H9 (cell line): Measurements from ENCODE around the gene CORIN. TPM values are rescaled to one million over a fixed set of nuclear protein-coding genes. Genes with fewer than 3 reads are reported as not detected.

ENCODE experiments used
- DNase-seq: peaks from one replicate; pipeline ENCODE4 v3.0.0-alpha.2; 2017
- H2AFZ ChIP-seq: one replicate; pipeline ENCODE4 v1.6.1; 2013; ENCODE audit warnings: mild to moderate bottlenecking, low read length, control low read depth, moderate library complexity
- H2AK5ac ChIP-seq: 2 replicates; pipeline ENCODE4 v1.6.1; 2013; ENCODE audit warnings: low read length, control low read depth, mixed read lengths; ENCODE audit not compliant: insufficient read length
- H2BK120ac ChIP-seq: one replicate; pipeline ENCODE4 v1.6.1; 2013; ENCODE audit warnings: low read depth, mild to moderate bottlenecking, low read length, control low read depth, inconsistent platforms; ENCODE audit not compliant: poor library complexity, severe bottlenecking
- H2BK12ac ChIP-seq: 2 replicates; pipeline ENCODE4 v1.6.1; 2013; ENCODE audit warnings: low read length, control low read depth, mixed read lengths, low read depth; ENCODE audit not compliant: insufficient read length
- H2BK15ac ChIP-seq: 2 replicates; pipeline ENCODE4 v1.6.1; 2013; ENCODE audit warnings: low read depth, low read length, control low read depth
- H2BK20ac ChIP-seq: one replicate; pipeline ENCODE4 v1.6.1; 2013; ENCODE audit warnings: low read depth, mild to moderate bottlenecking, low read length, control low read depth, inconsistent platforms; ENCODE audit not compliant: poor library complexity, severe bottlenecking
- H2BK5ac ChIP-seq: 2 replicates; pipeline ENCODE4 v1.6.1; 2013; ENCODE audit warnings: low read length, control low read depth, mixed read lengths; ENCODE audit not compliant: insufficient read length
- H3K14ac ChIP-seq: 2 replicates; pipeline ENCODE4 v1.6.1; 2013; ENCODE audit warnings: low read length, control low read depth; ENCODE audit not compliant: insufficient read depth
- H3K18ac ChIP-seq: 2 replicates; pipeline ENCODE4 v1.6.1; 2013; ENCODE audit warnings: low read depth, mild to moderate bottlenecking, mixed read lengths, low read length, control low read depth; ENCODE audit not compliant: insufficient read length
- H3K23ac ChIP-seq: 2 replicates; pipeline ENCODE4 v1.6.1; 2013; ENCODE audit warnings: low read length, control low read depth, mixed read lengths, low read depth; ENCODE audit not compliant: insufficient read length
- H3K23me2 ChIP-seq: 2 replicates; pipeline ENCODE4 v1.6.1; 2013; ENCODE audit warnings: low read depth, mild to moderate bottlenecking, mixed read lengths, low read length, control low read depth; ENCODE audit not compliant: insufficient read length, poor library complexity, severe bottlenecking
- H3K27ac ChIP-seq: 2 replicates; pipeline ENCODE4 v1.5.1; 2013; ENCODE audit warnings: low read length, control low read depth, mixed read lengths, low read depth; ENCODE audit not compliant: insufficient read length
- H3K27me3 ChIP-seq: 2 replicates; pipeline ENCODE4 v1.6.1; 2013; ENCODE audit warnings: low read length, control low read depth, inconsistent platforms; ENCODE audit not compliant: insufficient read depth
- H3K4ac ChIP-seq: 2 replicates; pipeline ENCODE4 v1.6.1; 2013; ENCODE audit warnings: low read depth, mild to moderate bottlenecking, control low read depth, inconsistent platforms, low read length, moderate library complexity
- H3K4me1 ChIP-seq: 2 replicates; pipeline ENCODE4 v1.6.1; 2013; ENCODE audit warnings: low read length, control low read depth, inconsistent platforms; ENCODE audit not compliant: insufficient read depth
- H3K4me2 ChIP-seq: 2 replicates; pipeline ENCODE4 v1.6.1; 2013; ENCODE audit warnings: low read length, control low read depth, mixed read lengths; ENCODE audit not compliant: insufficient read length, insufficient read depth
- H3K56ac ChIP-seq: 2 replicates; pipeline ENCODE4 v1.6.1; 2013; ENCODE audit warnings: low read depth, mild to moderate bottlenecking, mixed read lengths, low read length, control low read depth; ENCODE audit not compliant: insufficient read length
- H3K79me1 ChIP-seq: 2 replicates; pipeline ENCODE4 v1.6.1; 2013; ENCODE audit warnings: low read depth, mild to moderate bottlenecking, moderate library complexity, low read length, control low read depth, inconsistent platforms; ENCODE audit not compliant: insufficient read depth, poor library complexity, severe bottlenecking
- H3K79me2 ChIP-seq: 2 replicates; pipeline ENCODE4 v1.6.1; 2013; ENCODE audit warnings: low read length, control low read depth, inconsistent platforms; ENCODE audit not compliant: insufficient read depth
- H3K9ac ChIP-seq: 2 replicates; pipeline ENCODE4 v1.6.1; 2013; ENCODE audit warnings: low read length, control low read depth, mixed read lengths; ENCODE audit not compliant: insufficient read length; ENCODE audit errors: extremely low read depth
- H3K9me3 ChIP-seq: one replicate; pipeline ENCODE4 v1.6.1; 2013; ENCODE audit warnings: low read depth, low read length, inconsistent platforms; ENCODE audit not compliant: control insufficient read depth
- H3T11ph ChIP-seq: one replicate; pipeline ENCODE4 v1.6.1; 2013; ENCODE audit warnings: mild to moderate bottlenecking, low read length, control low read depth, inconsistent platforms
- H4K20me1 ChIP-seq: one replicate; pipeline ENCODE4 v1.6.1; 2013; ENCODE audit not compliant: control insufficient read depth, insufficient read length, insufficient read depth
- H4K5ac ChIP-seq: 2 replicates; pipeline ENCODE4 v1.6.1; 2013; ENCODE audit warnings: low read depth, mild to moderate bottlenecking, mixed read lengths, low read length, control low read depth; ENCODE audit not compliant: insufficient read length
- H4K8ac ChIP-seq: replicated peaks from 2 replicates; pipeline ENCODE4 v1.6.1; 2013; ENCODE audit warnings: low read length, control low read depth, mixed read lengths, low read depth; ENCODE audit not compliant: insufficient read length
- H4K91ac ChIP-seq: 2 replicates; pipeline ENCODE4 v1.6.1; 2013; ENCODE audit warnings: low read depth, mild to moderate bottlenecking, moderate library complexity, mixed read lengths, low read length, control low read depth; ENCODE audit not compliant: insufficient read length
- H3K27ac Mint-ChIP-seq, 3 experiments: 2 replicates in 2 of 3; 3 replicates in 1 of 3; pipeline ENCODE4 v1.8.0; 2020 to 2021; ENCODE audit warnings: mixed read lengths in 3 of 3, mild to moderate bottlenecking in 1 of 3, moderate library complexity in 1 of 3
- H3K27me3 Mint-ChIP-seq: 2 replicates; pipeline ENCODE4 v1.8.0; 2021; ENCODE audit warnings: low read depth, mild to moderate bottlenecking, moderate library complexity, mixed read lengths
- H3K36me3 Mint-ChIP-seq, 3 experiments: 2 replicates in 2 of 3; 3 replicates in 1 of 3; pipeline ENCODE4 v1.8.0; 2020 to 2021; ENCODE audit warnings: low read depth in 3 of 3, mixed read lengths in 3 of 3; ENCODE audit not compliant: insufficient read depth in 1 of 3
- H3K4me1 Mint-ChIP-seq, 2 experiments: 2 replicates each; pipeline ENCODE4 v1.8.0; 2020; ENCODE audit warnings: mixed read lengths in 2 of 2
- H3K4me3 Mint-ChIP-seq, 2 experiments: 2 replicates in 1 of 2; 3 replicates in 1 of 2; pipeline ENCODE4 v1.8.0; 2020 to 2021; ENCODE audit warnings: mild to moderate bottlenecking in 2 of 2, mixed read lengths in 2 of 2, moderate library complexity in 1 of 2
- H3K9me3 Mint-ChIP-seq, 2 experiments: 2 replicates in 1 of 2; 3 replicates in 1 of 2; pipeline ENCODE4 v1.8.0; 2020; ENCODE audit warnings: mild to moderate bottlenecking in 2 of 2, mixed read lengths in 2 of 2, moderate library complexity in 1 of 2
- WGBS: extraction: QIAGEN DNeasy Blood & Tissue Kit; methylation state at CpG from one replicate; pipeline ENCODE4 v1.1.7; 2013; ENCODE audit warnings: missing lambda C conversion rate, low lambda C conversion rate, mixed read lengths; ENCODE audit not compliant: insufficient read length; ENCODE audit errors: extremely low coverage; 5-methylcytosine and 5-hydroxymethylcytosine counted together
- total RNA-seq: library from RNA; stranded (reverse); gene quantifications from 2 replicates; pipeline ENCODE4 v1.2.1, GENCODE V29; 2021
- TF ChIP-seq, protein P1 (sequence below): fragments of 200-600 bp; sonication (generic); conservative IDR thresholded peaks from 3 replicates; pipeline ENCODE4 v1.8.0; 2021; ENCODE audit warnings: antibody characterized with exemption, mild to moderate bottlenecking

Gene CORIN
- total RNA-seq, 1 experiment from 2014 or later: 0.39 TPM

DNA sequence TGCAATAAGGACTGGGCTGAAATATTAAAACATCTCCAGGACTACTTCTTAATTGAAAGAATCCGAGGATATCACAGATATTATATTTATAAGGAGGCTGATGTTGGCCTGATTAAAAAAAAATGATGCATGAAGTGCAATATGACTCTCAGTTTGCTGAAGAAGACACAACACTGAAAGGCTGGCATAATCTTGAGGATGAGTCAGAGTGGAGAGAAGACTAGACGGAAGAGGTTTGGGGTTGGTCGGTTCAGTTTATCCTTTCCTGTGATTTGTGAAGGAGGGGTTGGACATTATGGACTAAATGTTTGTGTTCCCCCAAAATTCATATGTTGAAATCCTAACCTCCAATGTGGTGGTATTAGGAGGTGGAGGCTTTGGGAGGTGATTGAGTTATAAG lies 170.3 kb downstream of the CORIN start:
- WGBS: no CpG with 5 or more reads among the region's 3 CpGs
- Histone ChIP-seq H3K14ac (no peak overlapping the region), H2BK12ac (no peak overlapping the region), H3K56ac (no peak overlapping the region), H3K4me1 (no peaks in the 10 kb centered on the region), H2BK15ac (no peak overlapping the region), H4K5ac (no peak overlapping the region), H3K18ac (no peak overlapping the region), H3K27me3 (no peaks in the 10 kb centered on the region), H2AK5ac (no peak overlapping the region), H2BK20ac (no peak overlapping the region), H3K4ac (no peak overlapping the region), H2AFZ (no peak overlapping the region), H2BK120ac (no peak overlapping the region), H3K4me2 (no peak overlapping the region), H3K23me2 (no peaks in the 10 kb centered on the region), H3T11ph (no peak overlapping the region), H3K9ac (no peak overlapping the region), H2BK5ac (no peak overlapping the region), H3K79me1 (no peaks in the 10 kb centered on the region), H4K91ac (no peak overlapping the region), H3K79me2 (no peaks in the 10 kb centered on the region), H3K27ac (no peak overlapping the region), H3K23ac (no peak overlapping the region), H4K20me1 (no peaks in the 10 kb centered on the region), H4K8ac (no peak overlapping the region), H3K9me3 (no peaks in the 10 kb centered on the region)
- Mint-ChIP-seq H3K9me3 (no peaks in the 10 kb centered on the region), H3K4me1 (peaks cover 3 to 9% of the 10 kb centered on the region in 2 experiments), H3K36me3 (0 out of 7 replicates have a peak, but pooled peaks cover 0 to 2% (median 0%) of the 10 kb centered on the region in 3 experiments), H3K4me3 (no peak overlapping the region), H3K27me3 (no peaks in the 10 kb centered on the region), H3K27ac (no peak overlapping the region)
- TF ChIP-seq, protein P1, sequence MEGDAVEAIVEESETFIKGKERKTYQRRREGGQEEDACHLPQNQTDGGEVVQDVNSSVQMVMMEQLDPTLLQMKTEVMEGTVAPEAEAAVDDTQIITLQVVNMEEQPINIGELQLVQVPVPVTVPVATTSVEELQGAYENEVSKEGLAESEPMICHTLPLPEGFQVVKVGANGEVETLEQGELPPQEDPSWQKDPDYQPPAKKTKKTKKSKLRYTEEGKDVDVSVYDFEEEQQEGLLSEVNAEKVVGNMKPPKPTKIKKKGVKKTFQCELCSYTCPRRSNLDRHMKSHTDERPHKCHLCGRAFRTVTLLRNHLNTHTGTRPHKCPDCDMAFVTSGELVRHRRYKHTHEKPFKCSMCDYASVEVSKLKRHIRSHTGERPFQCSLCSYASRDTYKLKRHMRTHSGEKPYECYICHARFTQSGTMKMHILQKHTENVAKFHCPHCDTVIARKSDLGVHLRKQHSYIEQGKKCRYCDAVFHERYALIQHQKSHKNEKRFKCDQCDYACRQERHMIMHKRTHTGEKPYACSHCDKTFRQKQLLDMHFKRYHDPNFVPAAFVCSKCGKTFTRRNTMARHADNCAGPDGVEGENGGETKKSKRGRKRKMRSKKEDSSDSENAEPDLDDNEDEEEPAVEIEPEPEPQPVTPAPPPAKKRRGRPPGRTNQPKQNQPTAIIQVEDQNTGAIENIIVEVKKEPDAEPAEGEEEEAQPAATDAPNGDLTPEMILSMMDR: no peak
- DNase-seq: no peak
